GM12875 (cell line): Measurements from ENCODE around the gene CYP26C1.
"Not testable (repeated sequence)": the region's sequence is repeated elsewhere in the genome, so short reads cannot be mapped to it uniquely, and the experiment has no call there.

Experiments
- H3K4me3 ChIP-seq: one replicate; pipeline ENCODE4 v1.5.1; 2011; ENCODE audit warnings: low read depth, low read length, control low read depth
- CTCF ChIP-seq: IDR thresholded peaks from 2 replicates; pipeline ENCODE4 v1.5.1; 2011; ENCODE audit warnings: low read depth, mild to moderate bottlenecking, control low read depth, inconsistent platforms, low read length, moderate library complexity, borderline replicate concordance; ENCODE audit not compliant: insufficient read depth

Gene CYP26C1

DNA sequence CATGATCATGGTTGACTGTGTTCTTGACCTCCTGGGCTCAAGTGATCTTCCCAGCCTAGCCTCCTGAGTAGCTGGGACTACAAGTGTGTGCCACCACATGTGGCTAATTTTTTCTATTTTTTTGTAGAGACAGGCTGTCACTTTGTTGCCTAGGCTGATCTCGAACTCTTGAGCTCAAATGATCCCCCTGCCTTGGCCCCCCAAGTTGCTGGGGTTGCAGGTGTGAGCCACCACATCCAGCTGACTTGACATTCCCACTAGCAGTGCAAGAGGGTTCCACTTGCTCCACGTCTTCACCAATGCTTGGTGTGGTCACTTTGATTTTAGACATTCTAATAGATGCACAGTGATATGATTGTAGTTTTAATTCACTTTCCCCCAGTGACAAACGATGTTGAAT is 38.2 kb downstream of the CYP26C1 start:
- TF ChIP-seq CTCF, result no peak
- no peak overlapping the region for H3K4me3 ChIP-seq

- TF ChIP-seq CTCF, result no peak
- no peak overlapping the region for H3K4me3 ChIP-seq
These were observed 39.1 kb downstream of the CYP26C1 start for GRCh38 chr10:93099670-93100069.

DNA sequence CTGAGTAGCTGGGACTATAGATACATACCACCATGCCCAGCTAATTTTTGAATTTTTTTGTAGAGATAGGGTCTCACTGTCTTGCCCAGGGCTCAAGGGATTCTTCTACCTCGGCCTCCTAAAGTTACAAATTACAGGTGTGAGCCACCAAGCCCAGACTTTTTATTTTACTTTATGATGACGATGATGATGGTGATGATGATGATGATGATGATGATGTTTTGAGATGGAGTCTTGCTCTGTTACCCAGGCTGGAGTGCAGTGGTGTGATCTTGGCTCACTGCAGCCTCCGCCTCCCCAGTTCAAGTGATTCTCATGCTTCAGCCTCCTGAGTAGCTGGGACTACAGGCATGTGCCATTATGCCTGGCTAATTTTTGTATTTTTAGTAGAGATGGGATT is 40.5 kb downstream of the CYP26C1 start:
- H3K4me3 ChIP-seq, result not testable (repeated sequence)

- no peak for TF ChIP-seq CTCF
- H3K4me3 ChIP-seq, result no peak overlapping the region
These were observed 43.4 kb downstream of the CYP26C1 start for GRCh38 chr10:93103953-93104352.

GRCh38 chr10:93106631-93107072 is 46.1 kb downstream of the CYP26C1 start:
- no peak overlapping the region for H3K4me3 ChIP-seq
- TF ChIP-seq CTCF, result no peak

DNA sequence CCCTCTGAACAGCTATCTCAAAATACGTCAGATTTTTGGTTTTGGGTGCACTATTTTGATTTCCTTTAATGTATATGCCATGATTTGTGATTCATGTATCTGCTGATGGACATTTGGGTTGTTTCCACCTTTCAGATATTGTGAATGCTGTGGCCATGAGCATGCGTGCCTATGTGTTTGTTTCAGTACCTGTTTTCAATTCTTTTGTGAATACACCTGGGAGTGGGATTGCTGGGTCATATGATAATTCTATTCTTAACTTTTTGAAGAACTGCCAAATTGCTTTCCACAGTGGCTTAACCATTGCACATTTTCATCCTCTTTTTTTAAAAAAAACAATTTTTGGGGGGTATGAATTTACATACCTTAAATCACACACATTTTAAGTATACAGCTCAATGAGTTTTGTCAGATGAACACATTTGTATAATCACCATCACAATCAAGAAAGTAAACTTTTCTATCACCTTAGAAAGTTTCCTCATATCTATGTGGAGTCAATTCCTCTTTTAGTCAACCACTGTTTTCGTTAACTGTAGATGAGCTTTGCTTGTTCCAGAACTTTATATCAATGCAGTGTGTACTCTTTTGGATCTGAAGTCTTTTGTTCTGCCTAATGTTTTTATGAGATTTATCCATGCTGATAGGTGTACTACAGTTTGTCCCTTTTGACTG is 50.0 kb downstream of the CYP26C1 start:
- TF ChIP-seq CTCF, result no peak
- no peak overlapping the region for H3K4me3 ChIP-seq

DNA sequence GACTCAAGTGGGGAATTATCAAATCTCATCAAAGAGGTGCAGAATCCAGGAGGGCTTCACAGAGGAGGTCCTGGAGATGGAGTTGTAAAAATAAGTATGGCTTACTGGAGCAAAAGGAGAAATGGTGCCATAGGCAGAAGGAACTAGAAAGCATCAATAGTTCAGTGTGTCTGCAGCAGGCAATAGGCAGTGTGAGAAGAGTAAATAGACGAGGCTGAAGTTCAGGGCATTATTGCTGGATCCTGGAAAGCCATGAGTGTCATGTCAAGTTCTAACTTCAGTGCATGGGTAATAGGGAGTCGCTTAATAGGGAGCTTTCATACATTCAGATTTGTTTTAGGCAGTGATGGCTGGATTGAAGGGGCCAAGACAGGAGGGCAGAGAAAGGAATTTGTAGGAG is 52.4 kb downstream of the CYP26C1 start:
- H3K4me3 ChIP-seq, result no peak overlapping the region
- no peak for TF ChIP-seq CTCF
